Activated B cell treated with CpG ODN at 0.5 μM for 24 hours (primary cell): Measurements from ENCODE around the gene PAX5. TPM values are rescaled to one million over a fixed set of nuclear protein-coding genes. Genes with fewer than 3 reads are reported as not detected.

Experiments used
- ATAC-seq: fragments of 200-7000 bp; cut with Tn5 transposase; one replicate; pipeline ENCODE4 v1.10.0; 2021; ENCODE audit warnings: low read depth, mild to moderate bottlenecking, moderate library complexity
- CTCF ChIA-PET: fragments of 350-600 bp; sonication (Branson Sonifier 250); formaldehyde crosslinking; loops from one replicate; lab custom pipeline; 2021; ENCODE audit warnings: antibody characterized with exemption; lab: Charles Lee
- POLR2A ChIA-PET: fragments of 350-600 bp; sonication (Branson Sonifier 250); formaldehyde crosslinking; loops from one replicate; lab custom pipeline; 2021; ENCODE audit warnings: antibody characterized with exemption; lab: Charles Lee
- DNase-seq: peaks from one replicate; pipeline ENCODE4 v3.0.0; 2022
- H3K27ac Mint-ChIP-seq: one replicate; pipeline ENCODE4 v1.8.0; 2020; ENCODE audit warnings: mixed read lengths
- H3K27me3 Mint-ChIP-seq: one replicate; pipeline ENCODE4 v1.8.0; 2021; ENCODE audit warnings: mixed read lengths
- H3K36me3 Mint-ChIP-seq: one replicate; pipeline ENCODE4 v1.8.0; 2021; ENCODE audit warnings: low read depth, mixed read lengths
- H3K4me1 Mint-ChIP-seq: one replicate; pipeline ENCODE4 v1.8.0; 2021; ENCODE audit warnings: mixed read lengths
- H3K4me3 Mint-ChIP-seq: one replicate; pipeline ENCODE4 v1.8.0; 2020; ENCODE audit warnings: mild to moderate bottlenecking, mixed read lengths
- H3K9me3 Mint-ChIP-seq: one replicate; pipeline ENCODE4 v1.8.0; 2020; ENCODE audit warnings: mixed read lengths
- CTCF ChIP-seq: fragments of 200-600 bp; IDR thresholded peaks from one replicate; pipeline ENCODE4 v1.8.0; 2022; ENCODE audit warnings: antibody characterized with exemption, mild to moderate bottlenecking
- intact Hi-C: fragments of 100-400 bp; cut with micrococcal nuclease; formaldehyde crosslinking; loops from one replicate; pipeline ENCODE4 v1.15.1; 2024
- total RNA-seq: library from RNA; stranded (reverse); gene quantifications from 2 replicates; pipeline ENCODE4 v1.2.3, GENCODE V29; 2022

PAX5 gene
- total RNA-seq, 1 donor from 2014 or later: 619 TPM

GRCh38 chr9:36993933-36994764 lies 39.9 kb downstream of the PAX5 start:
- POLR2A ChIA-PET: interaction anchor here (0.6 to 4.1 kb wide), 37 partner anchors 10 to 428 kb away, joined by 3 to 53 read pairs (median 4); partner anchors contain the start of genes GRHPR, PAX5 and ZCCHC7
- H3K9me3 Mint-ChIP-seq: peaks cover 4% of the 10 kb centered on the region
- TF ChIP-seq CTCF: no peak
- H3K27ac Mint-ChIP-seq: peak overlapping the region; percentile 97
- peaks cover 87% of the 10 kb centered on the region for H3K36me3 Mint-ChIP-seq
- peak overlapping the region; percentile 52 for H3K4me3 Mint-ChIP-seq
- intact Hi-C loops: loop anchor here (1.0 to 10.0 kb wide), 7 partner anchors 10 to 415 kb away; no protein-coding TSS in a partner anchor
- no peaks in the 10 kb centered on the region for H3K27me3 Mint-ChIP-seq
- CTCF ChIA-PET: interaction anchor here (0.9 to 2.0 kb wide), 9 partner anchors 10 to 378 kb away, joined by 3 to 6 read pairs (median 4); no protein-coding TSS in a partner anchor
- H3K4me1 Mint-ChIP-seq: peaks cover 96% of the 10 kb centered on the region
- peak; percentile 81 for ATAC-seq
- peak; percentile 84 for DNase-seq

- Mint-ChIP-seq H3K9me3 (peaks cover 4% of the 10 kb centered on the region), H3K27me3 (no peaks in the 10 kb centered on the region), H3K4me3 (peak overlapping the region; percentile 55), H3K36me3 (peaks cover 86% of the 10 kb centered on the region), H3K4me1 (peaks cover 99% of the 10 kb centered on the region), H3K27ac (peak overlapping the region; percentile 82)
- intact Hi-C loops: loop anchor here (2.0 to 10.0 kb wide), 2 partner anchors 310 to 358 kb away; no protein-coding TSS in a partner anchor
- POLR2A ChIA-PET: interaction anchor here (0.6 to 4.1 kb wide), 15 partner anchors 9 to 418 kb away, joined by 3 to 53 read pairs (median 5); partner anchors contain the start of gene PAX5
- TF ChIP-seq CTCF: no peak
- no peak for DNase-seq
- CTCF ChIA-PET: interaction anchor here (0.6 to 3.5 kb wide), 10 partner anchors 11 to 340 kb away, joined by 3 to 16 read pairs (median 4); no protein-coding TSS in a partner anchor
- ATAC-seq: no peak
Observed at GRCh38 chr9:36992501-36993316, 41.4 kb downstream of the PAX5 start.

- Mint-ChIP-seq H3K36me3 (peaks cover 86% of the 10 kb centered on the region), H3K4me1 (peaks cover 99% of the 10 kb centered on the region), H3K27ac (peak overlapping the region; percentile 82), H3K27me3 (no peaks in the 10 kb centered on the region), H3K9me3 (peaks cover 4% of the 10 kb centered on the region), H3K4me3 (peak overlapping the region; percentile 44)
- ATAC-seq (no peak), DNase-seq (no peak)
- TF ChIP-seq CTCF: peak; percentile 16
- intact Hi-C loops: loop anchor here (1.0 to 10.0 kb wide), 3 partner anchors 118 to 357 kb away; no protein-coding TSS in a partner anchor
- ChIA-PET POLR2A (interaction anchor here (0.6 to 4.1 kb wide), 10 partner anchors 8 to 473 kb away, joined by 3 to 53 read pairs (median 6); partner anchors contain the start of gene PAX5), CTCF (interaction anchor here (0.9 to 3.5 kb wide), 7 partner anchors 12 to 341 kb away, joined by 3 to 16 read pairs (median 4); no protein-coding TSS in a partner anchor)
Observed at GRCh38 chr9:36991516-36992134, 42.4 kb downstream of the PAX5 start.

GRCh38 chr9:36988848-36989247 lies 45.2 kb downstream of the PAX5 start:
- Mint-ChIP-seq H3K27me3 (no peaks in the 10 kb centered on the region), H3K4me3 (peak overlapping the region; percentile 36), H3K36me3 (peaks cover 77% of the 10 kb centered on the region), H3K27ac (peak overlapping the region; percentile 82), H3K9me3 (peaks cover 4% of the 10 kb centered on the region), H3K4me1 (peaks cover 91% of the 10 kb centered on the region)
- ChIA-PET CTCF (interaction anchor here (1.1 to 2.1 kb wide), 5 partner anchors 16 to 354 kb away, joined by 3 to 16 read pairs (median 3); no protein-coding TSS in a partner anchor), POLR2A (interaction anchor here (0.7 to 3.3 kb wide), 10 partner anchors 9 to 341 kb away, joined by 3 to 14 read pairs (median 6); no protein-coding TSS in a partner anchor)
- TF ChIP-seq CTCF: no peak
- no peak for ATAC-seq
- DNase-seq: no peak
- intact Hi-C loops: no loop called here
